NCI-H1436 treated with DMSO at 0.1 percent for 48 hours (cell line): ENCODE results near the gene CD109.
"Not testable (repeated sequence)": the region's sequence is repeated elsewhere in the genome, so short reads cannot be mapped to it uniquely, and the experiment has no call there.

ENCODE experiments used
- DNase-seq: peaks from one replicate; lab custom pipeline; 2025; lab: John Stamatoyannopoulos, UW

Gene CD109

DNA sequence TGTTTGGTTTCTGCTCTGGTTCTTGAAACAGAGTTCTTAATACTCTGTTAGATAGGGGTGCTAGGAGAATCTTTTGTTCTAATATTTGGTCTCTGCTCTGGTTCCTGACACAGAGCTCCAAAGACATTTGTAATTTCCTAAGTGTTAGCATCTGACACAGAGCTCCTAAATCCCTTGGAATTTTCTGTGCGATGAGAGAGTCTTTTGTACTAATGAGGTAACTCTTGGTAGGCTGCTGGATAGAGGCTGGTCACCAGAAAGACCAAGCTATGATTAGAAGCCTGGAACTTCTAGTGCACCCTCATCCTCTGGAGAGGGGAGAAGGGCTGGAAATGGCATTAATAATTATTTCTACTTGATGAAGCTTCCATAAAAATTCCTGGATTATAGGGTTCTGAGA is 7.7 kb upstream of the CD109 start:
- no peak for DNase-seq

DNA sequence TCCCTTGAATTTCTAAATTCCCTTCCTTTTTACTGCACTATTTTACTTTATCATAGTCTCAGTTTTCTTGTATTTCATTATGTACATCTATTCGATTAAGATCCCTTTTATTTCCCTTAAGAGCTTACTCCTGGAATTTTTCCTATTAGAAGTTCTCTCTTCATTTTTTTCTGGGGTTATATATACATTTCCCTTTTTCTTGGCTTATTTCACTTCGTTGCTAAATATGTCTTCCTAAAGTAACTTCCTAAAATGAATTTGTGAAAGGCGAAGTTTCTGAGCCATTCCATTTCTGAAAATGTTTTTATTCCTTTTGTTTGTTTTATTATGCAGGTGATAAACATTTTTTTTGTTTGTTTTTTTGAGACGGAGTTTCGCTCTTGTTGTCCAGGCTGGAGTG is 5.9 kb upstream of the CD109 start:
- no peak for DNase-seq

DNA sequence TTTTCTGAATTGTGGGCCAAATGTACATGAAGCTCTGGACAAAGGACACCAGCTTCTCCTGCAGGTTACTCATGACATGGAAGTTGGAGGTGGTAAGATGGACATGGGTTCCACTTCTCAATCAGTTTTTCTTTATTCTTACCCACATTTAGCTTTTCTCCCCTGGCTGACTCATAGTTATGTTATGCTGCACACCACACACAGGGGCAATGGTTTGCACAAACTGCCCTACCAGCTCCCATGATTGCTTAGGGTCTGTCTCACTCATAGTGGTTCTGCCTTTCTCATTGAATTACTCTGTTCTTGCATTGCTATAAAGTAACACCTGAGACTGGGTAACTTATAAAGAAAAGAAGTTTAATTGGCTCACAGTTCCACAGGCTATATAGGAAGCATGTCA is 4.5 kb upstream of the CD109 start:
- no peak for DNase-seq

DNA sequence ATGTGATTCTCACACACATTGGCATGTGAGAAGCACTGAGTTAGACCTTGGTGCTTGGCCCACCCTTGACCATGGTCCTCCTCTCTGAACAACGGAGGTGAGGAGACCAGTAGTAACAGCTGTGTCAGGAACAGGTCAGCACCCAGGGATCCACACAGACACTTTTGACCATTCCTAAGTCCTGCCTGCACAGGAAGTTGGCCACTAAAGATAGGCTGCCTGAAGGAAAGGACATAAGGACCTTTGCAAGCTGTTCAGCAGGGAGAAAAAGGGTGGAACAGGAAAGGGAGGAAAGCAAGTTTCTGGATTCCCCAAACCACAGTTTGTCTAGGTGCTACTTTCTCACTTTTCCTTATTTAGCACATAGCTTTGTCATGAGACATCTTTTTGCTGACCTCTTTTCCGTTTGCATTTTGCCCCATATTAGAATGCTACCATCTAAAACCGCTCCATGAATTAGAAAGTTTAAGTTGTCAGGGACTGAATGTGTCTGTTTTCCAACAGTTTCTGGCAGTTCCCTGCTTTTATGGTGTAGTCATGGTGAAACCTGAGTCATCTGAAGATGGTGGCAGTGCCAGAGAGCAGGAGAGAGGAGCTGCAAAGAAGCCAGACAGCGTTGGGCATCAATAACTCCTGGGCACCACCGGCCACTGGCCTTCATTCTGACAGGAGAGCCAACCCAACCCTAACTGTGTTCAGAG is 1.1 kb upstream of the CD109 start:
- no peak for DNase-seq

DNA sequence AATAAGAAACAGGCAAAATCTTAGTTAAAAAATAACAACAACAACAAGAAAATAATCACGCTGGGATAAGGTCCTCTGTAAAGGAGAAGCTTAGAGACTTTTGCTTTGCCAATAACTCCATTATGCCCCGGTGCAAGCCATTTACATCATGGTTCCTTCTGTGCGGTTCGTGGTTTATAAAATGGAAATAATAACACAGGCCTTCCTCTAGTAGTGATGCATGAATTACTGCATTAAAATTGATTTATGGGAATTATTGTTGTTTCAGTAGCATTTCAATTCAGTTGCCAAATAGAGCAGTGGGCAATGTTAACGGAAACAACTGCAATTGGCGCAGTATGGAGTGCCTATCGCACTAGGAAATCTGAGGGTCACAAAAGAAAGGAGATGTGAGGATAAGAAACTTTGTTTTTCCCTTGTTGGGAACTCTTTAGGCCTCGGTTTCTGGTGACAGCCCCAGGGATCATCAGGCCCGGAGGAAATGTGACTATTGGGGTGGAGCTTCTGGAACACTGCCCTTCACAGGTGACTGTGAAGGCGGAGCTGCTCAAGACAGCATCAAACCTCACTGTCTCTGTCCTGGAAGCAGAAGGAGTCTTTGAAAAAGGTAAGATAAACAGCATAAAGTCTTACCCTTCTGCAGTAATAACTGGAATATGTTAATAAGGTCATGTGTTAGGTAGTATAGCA is 1.1 kb downstream of the CD109 start:
- DNase-seq, result no peak

DNA sequence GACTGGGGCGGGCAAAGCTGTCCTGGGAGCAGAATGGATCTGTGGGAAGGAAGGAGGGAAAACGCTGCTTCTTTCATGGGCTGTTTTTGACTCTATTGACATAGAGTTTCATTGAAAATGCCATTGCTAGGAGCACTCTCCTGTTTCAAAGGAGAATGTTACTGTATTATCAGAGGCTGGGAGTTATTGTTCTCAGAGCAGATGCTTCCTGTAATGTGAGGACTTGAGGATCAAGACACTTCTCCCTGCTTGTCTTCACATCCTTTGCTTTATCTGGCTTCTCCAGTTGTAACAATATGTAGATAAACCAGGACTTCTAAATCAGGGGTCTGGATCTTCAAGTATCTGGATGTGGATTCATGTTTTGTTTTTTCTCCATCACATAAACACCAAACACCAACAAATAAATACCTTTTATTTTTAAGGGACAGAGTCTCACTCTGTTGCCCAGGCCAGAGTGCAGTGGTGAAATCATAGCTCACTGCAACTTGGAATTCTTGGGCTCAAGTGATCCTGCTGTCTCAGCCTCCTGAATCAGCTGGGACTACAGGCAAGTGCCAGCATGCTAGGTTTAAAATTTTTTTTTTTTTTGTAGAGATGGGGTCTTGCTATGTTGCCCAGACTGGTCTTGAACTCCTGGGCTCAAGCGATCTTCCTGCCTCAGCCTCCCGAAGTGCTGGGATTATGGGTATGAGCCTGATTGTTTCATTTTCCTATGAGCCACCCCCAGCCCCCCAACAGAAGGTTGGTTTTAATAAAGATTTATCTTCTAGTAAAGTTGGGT is 3.9 kb downstream of the CD109 start:
- no peak for DNase-seq

DNA sequence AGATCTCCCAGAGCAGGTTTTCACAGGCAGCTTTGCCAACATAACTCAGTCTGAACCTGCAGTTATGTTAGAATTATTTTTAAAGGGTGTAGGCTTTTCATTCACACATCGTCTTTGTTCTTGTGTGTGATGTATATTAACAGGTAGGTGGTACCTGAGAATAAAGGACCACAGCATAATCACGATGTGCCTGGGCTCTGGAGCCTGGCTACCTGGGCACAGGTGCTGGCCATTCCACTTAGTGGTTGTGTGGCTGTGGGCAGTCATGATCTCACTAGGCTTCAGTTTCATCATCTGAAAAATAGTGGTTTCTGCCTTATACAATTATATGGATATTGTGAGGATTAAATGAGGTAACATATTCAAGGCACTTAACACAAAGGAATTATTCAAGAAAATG is 6.4 kb downstream of the CD109 start:
- no peak for DNase-seq

DNA sequence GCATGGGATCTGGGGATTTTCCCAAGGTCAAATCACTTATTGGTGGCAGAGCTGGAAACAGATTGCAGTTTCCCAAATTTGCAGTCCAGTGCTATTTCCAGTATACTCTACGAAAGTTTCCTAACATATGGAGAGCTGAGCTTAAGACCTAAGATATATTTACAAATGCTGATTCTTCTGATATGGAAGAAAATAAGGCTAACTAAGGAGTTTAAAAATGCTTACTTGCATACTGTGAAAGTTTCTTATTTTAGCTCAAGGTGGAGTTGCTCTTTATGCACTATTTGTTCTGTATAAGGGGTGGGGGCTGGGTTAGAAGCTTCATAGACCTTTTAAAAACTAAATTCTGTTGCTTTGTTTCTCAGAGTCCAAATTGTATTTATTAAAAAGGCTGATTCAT is 7.5 kb downstream of the CD109 start:
- DNase-seq, result no peak

DNA sequence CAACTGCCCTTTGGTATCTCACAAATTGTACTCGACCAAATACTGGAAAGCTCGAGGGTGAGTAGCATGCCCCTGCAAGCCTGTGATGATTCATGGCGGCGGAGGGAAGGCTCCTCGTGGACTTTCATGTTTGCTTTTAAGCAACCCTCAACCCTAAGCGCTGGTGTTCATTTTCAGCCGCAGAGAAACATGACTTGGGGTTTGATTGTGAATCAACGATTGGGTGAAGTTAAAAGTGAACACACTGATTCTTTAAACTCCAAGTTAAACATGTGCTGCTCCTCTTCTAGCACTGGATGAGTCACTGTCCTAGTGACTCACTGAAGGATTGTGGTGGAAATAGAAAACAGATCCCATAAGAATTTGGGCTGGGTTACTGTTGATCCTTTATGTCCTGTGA is 8.3 kb downstream of the CD109 start:
- DNase-seq, result no peak

DNA sequence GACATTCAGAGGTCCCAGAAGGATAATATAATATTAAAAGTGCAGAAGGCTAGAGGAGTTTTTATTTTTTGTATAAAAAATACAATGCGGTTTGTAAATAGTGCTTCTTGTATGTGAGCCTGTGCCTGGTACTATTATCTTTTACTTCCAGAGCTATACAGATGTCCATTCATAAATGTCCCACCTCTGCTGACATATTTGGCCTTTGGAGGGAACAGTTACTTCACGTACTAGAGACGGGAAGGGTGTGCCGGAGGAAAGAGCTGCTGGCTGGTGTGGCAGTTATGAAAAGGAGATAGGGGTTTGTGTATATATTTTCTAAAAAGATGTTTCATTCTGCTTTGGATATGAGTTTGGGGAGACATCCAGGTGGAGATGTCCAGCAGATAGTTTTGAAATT is 8.8 kb downstream of the CD109 start:
- no peak for DNase-seq

DNA sequence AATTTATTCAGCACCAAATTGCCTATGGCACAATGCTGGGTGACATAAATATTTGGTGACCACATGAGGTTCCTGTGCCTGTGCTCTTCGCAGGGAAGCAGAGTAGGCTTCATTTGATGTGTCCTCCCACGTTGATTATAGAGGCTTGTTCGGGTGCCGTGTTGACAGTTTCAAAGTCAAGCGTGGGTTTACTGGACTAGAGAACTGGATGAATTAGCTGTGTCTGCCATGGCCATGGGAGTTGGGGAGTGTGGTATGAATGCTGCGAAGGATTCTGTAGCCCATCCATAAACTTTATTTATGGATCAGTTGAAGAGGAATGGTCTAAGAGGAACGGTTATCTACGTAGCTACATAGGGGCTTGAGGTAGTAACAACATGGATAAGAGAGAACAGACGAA is 11.0 kb downstream of the CD109 start:
- no peak for DNase-seq

DNA sequence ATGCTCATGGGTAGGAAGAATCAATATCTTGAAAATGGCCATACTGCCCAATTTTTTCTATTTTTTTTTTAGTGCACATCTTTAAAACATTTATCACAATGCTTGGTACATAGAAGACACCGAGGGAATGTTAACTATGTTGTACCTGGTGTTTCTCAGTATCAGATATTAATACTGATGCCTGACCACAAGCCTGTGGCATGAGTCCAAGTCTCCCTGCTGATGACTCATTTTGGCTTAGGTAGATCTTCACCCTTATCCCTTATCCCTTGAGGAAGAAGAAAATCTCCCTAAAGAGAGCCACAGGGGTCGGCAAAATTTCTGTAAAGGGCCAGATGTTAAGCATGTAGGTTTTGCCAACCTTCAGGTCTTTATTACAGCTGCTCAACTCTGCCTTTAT is 14.5 kb downstream of the CD109 start:
- no peak for DNase-seq

DNA sequence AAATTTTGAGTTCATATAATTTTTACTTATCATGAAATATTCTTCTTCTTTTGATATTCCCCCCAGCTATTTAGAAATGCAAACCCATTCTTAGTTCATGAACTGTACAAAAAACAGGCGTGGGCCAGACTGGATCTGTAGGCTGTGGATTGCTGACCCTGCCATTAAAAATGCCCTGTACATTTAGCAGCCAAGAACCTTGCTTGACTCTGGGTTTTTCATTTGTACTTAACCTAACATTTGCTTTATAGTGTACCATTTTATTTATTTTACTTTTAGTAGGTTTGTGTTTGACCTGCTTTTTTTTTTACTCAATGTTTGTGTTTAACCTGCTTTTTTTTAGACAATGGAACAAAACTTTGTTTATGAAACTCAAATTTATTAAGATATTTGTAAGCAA is 14.9 kb downstream of the CD109 start:
- DNase-seq, result no peak

DNA sequence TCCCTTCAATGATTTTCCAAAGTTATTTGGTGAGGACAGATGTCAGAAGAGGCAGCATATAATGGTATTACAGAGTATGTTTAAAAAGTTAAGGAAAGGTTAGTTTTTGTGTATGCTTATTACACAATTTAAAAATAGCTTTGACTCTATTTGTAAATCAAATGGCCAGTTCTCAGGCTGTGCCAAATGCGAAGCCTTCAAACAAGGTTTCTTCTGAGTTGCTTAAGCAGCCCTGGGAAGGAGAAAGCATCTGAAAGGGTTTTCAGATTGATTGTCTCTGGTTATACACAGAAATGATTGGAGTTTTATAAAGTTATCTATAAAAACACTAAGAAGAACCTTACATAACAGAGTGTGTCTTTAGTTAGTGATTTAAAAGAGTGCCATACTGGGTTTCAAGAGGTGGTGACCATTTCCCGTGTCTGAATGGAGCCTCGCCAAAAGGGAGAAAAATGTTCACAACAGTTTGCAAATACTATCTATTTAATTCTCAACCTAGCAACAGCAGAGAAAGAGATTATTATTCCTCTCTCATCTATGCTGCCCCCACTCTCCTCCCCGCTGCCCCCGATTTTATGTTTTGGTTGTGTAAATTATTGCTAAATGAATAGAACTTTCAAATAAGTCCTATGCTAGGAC is 16.7 kb downstream of the CD109 start:
- no peak for DNase-seq

DNA sequence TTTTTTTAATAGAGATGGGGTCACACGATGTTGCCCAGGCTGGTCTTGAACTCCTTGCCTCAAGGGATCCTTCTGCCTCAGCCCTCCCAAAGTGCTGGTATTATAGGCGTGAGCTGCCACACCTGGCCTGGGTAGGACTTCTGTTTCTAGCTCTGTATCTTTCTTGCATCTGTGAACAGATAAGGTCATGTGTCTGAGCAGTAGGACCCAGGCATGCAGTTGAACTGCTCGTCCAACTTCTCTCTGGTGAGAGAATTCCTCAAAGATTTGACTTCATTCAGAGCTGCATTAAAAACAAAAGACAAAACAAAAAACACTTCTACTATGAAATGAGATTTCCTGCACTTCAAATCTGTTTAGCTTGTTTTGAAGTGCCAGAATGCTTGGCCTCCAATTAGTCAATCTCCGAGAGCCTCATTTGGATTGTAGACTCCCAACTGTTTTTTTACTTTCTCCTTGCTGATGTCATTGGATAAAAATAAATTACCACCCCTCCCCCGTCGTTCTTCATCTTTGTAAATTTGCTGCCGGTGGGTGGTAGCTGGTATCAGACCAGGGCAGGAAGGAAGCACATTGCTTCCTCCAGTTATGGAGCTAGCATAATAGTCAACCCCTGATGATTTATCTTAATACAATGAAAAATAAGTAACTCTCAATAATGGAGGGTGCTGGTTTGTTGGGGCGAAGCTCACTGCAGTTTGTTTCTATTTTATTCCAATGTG is 17.6 kb downstream of the CD109 start:
- no peak for DNase-seq

DNA sequence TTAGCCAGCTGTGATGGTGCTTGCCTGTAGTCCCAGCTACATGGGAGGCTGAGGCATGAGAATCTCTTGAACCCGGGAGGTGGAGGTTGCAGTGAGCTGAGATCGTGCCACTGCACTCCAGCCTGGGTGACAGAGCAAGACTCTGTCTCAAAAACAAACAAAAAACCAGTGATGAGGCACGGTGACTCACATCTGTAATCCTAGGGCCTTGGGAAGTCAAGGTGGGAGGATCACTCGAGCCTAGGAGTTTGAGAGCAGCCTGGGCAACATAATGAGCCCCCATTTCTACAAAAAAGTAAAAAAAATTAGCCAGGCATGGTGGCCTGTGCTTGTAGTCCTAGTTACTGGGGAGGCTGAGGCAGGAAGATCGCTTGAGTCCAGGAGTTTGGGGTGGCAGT is 19.1 kb downstream of the CD109 start:
- not testable (repeated sequence) for DNase-seq

DNA sequence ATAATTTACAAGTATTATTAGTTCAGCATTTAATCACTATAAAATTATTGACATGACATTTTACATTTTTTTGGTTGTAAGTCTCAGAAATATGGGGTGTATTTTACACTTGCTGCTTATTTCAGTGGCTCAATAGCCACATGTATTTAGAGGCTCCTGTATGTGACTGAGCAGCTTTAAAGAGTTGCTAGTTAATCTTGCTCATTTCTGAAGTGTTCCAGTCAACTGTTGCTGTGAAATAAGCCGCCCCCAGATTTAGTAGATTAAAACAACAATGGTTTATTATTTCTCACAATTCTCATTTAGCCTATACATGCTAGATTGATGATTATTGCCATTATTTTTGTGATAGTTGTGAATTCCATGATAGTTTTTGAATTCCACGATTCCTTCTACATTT is 23.0 kb downstream of the CD109 start:
- DNase-seq, result no peak

DNA sequence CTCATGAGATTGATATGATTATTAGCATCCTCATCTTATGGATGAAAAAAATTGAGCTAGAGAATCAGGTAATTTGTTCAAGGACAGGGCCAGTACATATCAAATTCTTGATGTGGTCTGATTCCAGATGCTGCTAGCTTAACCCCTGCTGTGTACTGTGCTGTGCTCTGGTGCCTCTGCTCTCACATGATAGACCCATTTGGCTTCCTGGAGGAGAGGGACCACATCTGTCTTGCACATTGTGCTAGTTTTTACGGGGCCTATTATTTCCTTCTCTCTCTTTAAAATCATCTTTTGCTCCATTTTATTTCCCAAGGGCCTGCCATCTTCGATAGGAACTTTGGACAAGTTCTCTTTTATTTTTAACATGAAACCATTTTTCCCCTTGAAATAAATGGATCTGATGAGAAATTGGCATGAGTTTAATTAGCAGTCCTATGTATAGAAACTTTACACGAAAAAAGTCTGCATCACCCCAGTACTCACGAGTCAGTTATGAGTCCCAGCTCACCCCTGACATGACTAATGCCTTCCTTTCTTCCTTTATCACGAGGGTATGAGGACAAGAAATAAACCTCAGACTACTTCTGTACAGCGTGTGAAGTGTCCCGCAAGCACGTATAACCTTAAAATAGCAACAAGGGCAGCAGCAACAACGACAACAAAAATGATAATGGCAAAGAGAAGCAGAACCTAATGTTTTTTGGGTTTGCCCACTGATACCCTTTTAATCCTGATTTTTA is 26.5 kb downstream of the CD109 start:
- no peak for DNase-seq

DNA sequence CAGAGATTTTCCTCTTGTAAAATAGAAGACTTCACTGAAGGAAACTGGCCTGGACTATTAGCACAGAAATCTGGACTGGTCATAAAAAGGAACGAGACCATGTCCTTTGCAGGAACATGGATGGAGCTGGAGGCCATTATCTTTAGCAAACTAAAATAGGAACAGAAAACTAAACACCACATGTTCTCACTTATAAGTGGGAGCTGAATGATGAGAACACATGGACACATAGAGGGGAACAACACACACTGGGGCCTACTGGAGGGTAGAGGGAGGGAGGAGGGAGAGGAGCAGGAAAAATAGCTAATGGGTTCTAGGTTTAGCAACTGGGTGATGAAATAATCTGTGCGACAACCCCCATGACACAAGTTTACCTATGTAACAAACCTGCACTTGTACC is 27.5 kb downstream of the CD109 start:
- not testable (repeated sequence) for DNase-seq

DNA sequence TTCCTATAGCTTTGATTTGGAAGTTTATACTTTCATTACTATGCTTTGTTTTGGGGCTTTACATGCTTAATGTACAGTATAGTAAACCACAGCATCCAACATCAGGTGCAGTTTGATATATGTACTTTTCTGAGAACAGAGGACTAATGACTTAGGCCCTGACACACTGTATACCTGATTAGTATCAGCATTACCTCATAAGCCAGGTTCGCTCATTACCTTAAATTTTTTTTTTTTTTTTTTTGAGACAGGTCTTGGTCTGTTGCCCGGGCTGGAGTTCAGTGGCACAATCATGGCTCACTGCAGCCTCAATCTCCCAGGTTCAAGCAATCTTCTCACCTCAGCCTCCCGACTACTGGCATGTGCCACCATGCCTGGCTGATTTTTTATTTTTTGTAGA is 28.4 kb downstream of the CD109 start:
- no peak for DNase-seq

DNA sequence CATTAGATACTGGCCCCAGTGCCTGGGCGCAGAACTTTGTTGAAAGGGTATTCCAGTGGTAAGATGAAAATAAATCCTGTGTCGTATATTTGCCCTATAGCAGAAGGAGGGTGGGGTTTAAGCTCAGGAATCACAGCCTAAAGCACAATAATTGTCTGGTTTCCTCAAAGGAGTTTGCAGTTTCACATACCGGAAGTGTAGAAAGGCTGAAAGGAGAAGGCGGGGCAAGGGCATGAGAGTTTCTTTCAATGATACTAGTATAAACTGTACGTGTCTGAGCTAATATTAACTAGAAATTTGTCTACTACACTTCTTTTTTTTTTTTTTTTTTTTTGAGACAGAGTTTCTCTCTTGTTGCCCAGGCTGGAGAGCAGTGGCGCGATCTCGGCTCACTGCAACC is 29.2 kb downstream of the CD109 start:
- DNase-seq, result not testable (repeated sequence)
